Bronchial epithelial cell (primary cell): ENCODE results near the gene TMEFF2. TPM values are rescaled to one million over a fixed set of nuclear protein-coding genes. Genes with fewer than 3 reads are reported as not detected.

Experiments used
- DNase-seq: peaks from one replicate; pipeline ENCODE4 v3.0.0-alpha.2; 2010; ENCODE audit warnings: low read depth
- FAIRE-seq: peaks from 2 replicates; lab custom pipeline; 2011; peaks lifted over from hg19 to GRCh38; lab: Jason Lieb, UNC
- H3K27me3 ChIP-seq: 2 replicates; pipeline ENCODE4 v1.5.1; 2011; ENCODE audit warnings: low read length; ENCODE audit not compliant: control insufficient read depth, insufficient read depth
- H3K36me3 ChIP-seq: 2 replicates; pipeline ENCODE4 v1.5.1; 2011; ENCODE audit warnings: low read length; ENCODE audit not compliant: control insufficient read depth, insufficient read depth
- H3K4me3 ChIP-seq: 2 replicates; pipeline ENCODE4 v1.5.1; 2011; ENCODE audit warnings: mild to moderate bottlenecking, low read depth, low read length, control low read depth
- CTCF ChIP-seq: IDR thresholded peaks from 2 replicates; pipeline ENCODE4 v1.5.1; 2011; ENCODE audit warnings: mild to moderate bottlenecking, moderate library complexity, low read length, control low read depth, inconsistent platforms; ENCODE audit not compliant: insufficient read depth, severe bottlenecking
- total RNA-seq: library from RNA; depleted of rRNA; stranded (reverse); fragments of >200 nt; gene quantifications from 2 replicates; pipeline ENCODE4 v1.2.1, GENCODE V29; 2014

TMEFF2 gene
- total RNA-seq, 1 donor from 2014 or later: not detected

- FAIRE-seq (no peak), DNase-seq (no peak)
These were observed 183.5 kb downstream of the TMEFF2 start for GRCh38 chr2:192011196-192011595.

GRCh38 chr2:192010073-192010472 lies 184.7 kb downstream of the TMEFF2 start:
- H3K36me3 ChIP-seq: no peaks in the 10 kb centered on the region
- DNase-seq (no peak), FAIRE-seq (no peak)
- no peak for TF ChIP-seq CTCF
- H3K27me3 ChIP-seq: no peaks in the 10 kb centered on the region
- H3K4me3 ChIP-seq: no peak overlapping the region

More at GRCh38 chr2:192011196-192011595, 183.5 kb downstream of the TMEFF2 start:
- TF ChIP-seq CTCF: no peak
- no peaks in the 10 kb centered on the region for H3K36me3 ChIP-seq
- no peaks in the 10 kb centered on the region for H3K27me3 ChIP-seq
- H3K4me3 ChIP-seq: no peak overlapping the region

- no peaks in the 10 kb centered on the region for H3K27me3 ChIP-seq
- H3K4me3 ChIP-seq: no peak overlapping the region
- FAIRE-seq (no peak), DNase-seq (no peak)
- no peak for TF ChIP-seq CTCF
- H3K36me3 ChIP-seq: no peaks in the 10 kb centered on the region
These were observed 187.0 kb downstream of the TMEFF2 start for GRCh38 chr2:192007581-192008228.

GRCh38 chr2:192005211-192005610 lies 189.5 kb downstream of the TMEFF2 start:
- Histone ChIP-seq H3K36me3 (no peaks in the 10 kb centered on the region), H3K27me3 (no peaks in the 10 kb centered on the region), H3K4me3 (no peak overlapping the region)
- TF ChIP-seq CTCF: no peak
- DNase-seq: no peak
- FAIRE-seq: no peak

GRCh38 chr2:192004188-192004963 lies 190.4 kb downstream of the TMEFF2 start:
- no peak for FAIRE-seq
- H3K27me3 ChIP-seq: no peaks in the 10 kb centered on the region
- no peak for DNase-seq
- no peak for TF ChIP-seq CTCF
- H3K4me3 ChIP-seq: no peak overlapping the region
- no peaks in the 10 kb centered on the region for H3K36me3 ChIP-seq
